GM12865 (cell line): ENCODE measurements around the gene VWA5B1.
"Not testable (repeated sequence)": the region's sequence is repeated elsewhere in the genome, so short reads cannot be mapped to it uniquely, and the experiment has no call there.

ENCODE experiments used
- DNase-seq: peaks from one replicate; pipeline ENCODE4 v3.0.0; 2010; ENCODE audit warnings: low read depth
- H3K4me3 ChIP-seq: 2 replicates; pipeline ENCODE4 v1.5.1; 2011; ENCODE audit warnings: mild to moderate bottlenecking, low read depth, low read length, control low read depth
- TF ChIP-seq, protein P1 (sequence below): IDR thresholded peaks from 2 replicates; pipeline ENCODE4 v1.5.1; 2011; ENCODE audit warnings: low read length, control low read depth, low read depth, inconsistent platforms; ENCODE audit not compliant: insufficient read depth; ENCODE audit errors: missing control alignments

The VWA5B1 gene

DNA sequence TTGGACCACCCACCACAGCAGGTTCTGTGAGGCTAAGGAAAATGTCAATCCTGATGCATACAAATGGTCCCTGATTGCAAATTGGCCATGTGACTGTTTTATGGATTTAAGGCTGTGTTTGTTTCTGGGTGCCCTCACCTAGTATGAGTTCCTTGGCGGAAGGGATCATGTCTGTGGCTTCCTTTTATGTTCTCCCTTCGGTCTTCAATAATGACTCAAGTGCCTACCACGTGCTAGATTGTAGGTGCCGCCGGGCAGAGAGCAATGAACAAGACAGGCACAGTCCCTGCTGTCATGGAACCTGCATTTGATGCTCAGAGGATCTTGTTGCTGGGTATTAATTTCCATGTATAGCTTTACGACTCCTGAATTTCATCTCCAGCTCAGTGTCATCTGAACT lies 9.8 kb upstream of the VWA5B1 start:
- TF ChIP-seq, protein P1, sequence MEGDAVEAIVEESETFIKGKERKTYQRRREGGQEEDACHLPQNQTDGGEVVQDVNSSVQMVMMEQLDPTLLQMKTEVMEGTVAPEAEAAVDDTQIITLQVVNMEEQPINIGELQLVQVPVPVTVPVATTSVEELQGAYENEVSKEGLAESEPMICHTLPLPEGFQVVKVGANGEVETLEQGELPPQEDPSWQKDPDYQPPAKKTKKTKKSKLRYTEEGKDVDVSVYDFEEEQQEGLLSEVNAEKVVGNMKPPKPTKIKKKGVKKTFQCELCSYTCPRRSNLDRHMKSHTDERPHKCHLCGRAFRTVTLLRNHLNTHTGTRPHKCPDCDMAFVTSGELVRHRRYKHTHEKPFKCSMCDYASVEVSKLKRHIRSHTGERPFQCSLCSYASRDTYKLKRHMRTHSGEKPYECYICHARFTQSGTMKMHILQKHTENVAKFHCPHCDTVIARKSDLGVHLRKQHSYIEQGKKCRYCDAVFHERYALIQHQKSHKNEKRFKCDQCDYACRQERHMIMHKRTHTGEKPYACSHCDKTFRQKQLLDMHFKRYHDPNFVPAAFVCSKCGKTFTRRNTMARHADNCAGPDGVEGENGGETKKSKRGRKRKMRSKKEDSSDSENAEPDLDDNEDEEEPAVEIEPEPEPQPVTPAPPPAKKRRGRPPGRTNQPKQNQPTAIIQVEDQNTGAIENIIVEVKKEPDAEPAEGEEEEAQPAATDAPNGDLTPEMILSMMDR, result no peak
- no peak for DNase-seq

DNA sequence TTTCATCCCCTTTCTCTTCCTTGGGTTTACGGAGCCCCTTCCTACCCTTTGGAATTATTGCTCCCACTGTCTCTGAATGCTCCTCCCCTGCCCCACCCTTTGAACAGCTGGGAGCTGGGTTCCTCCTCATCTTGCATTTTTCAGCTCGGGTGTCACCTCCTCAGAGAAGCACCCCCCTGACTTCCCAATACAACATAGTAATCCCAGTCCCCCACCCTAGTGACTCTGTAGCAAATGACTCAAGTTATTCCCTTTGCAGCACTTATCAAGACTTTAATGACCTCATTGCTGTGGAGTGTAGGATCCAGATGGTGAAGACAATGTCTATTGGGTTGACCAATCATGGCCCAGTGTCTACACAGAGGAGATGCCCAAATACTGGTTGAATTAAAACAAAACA lies 8.9 kb upstream of the VWA5B1 start:
- TF ChIP-seq, protein P1, result no peak
- H3K4me3 ChIP-seq, result no peak overlapping the region
- no peak for DNase-seq

More for the DNA sequence above, 9.8 kb upstream of the VWA5B1 start:
- H3K4me3 ChIP-seq, result no peak overlapping the region

DNA sequence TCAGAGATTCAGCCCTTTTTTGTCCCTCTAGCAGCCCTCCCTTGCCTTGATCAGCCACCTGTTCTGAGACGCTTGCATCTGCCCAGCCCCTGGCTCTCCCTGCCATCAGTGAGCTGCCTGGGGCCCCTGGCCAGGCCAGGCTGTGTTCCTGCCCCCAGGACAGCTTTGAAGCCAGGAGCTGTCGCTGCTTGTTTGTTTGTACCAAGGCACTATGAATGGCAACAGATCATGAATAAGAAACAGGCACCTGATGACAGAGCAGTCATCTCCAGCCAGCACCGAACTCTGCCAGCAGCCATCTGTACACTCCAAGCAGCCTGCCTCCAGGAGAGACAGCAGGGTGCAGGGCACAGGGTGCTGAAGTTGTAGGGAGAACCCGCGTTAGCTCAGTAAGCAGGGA lies 8.1 kb upstream of the VWA5B1 start:
- no peak overlapping the region for H3K4me3 ChIP-seq
- TF ChIP-seq, protein P1, result no peak
- DNase-seq, result no peak

DNA sequence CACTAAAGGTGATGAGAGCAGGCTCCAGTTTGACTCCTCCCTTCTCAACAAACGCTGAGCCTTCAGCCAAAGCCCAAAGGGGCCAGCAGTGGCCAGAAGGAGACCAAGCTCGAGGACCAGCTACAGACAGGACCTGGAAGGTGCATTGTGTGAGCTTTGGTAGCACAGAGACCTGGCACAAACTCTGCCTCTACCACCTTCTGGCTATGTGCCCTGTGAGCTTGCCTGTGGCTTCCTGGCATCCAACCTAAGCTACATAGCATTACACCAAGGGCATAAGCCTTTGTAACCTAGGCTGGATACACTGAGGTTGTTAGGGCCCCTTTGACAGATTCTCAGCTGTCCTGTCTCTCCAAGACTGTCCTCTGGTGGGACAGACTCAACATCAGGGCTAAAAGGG lies 6.6 kb upstream of the VWA5B1 start:
- TF ChIP-seq, protein P1, result no peak
- no peak overlapping the region for H3K4me3 ChIP-seq
- DNase-seq, result no peak

DNA sequence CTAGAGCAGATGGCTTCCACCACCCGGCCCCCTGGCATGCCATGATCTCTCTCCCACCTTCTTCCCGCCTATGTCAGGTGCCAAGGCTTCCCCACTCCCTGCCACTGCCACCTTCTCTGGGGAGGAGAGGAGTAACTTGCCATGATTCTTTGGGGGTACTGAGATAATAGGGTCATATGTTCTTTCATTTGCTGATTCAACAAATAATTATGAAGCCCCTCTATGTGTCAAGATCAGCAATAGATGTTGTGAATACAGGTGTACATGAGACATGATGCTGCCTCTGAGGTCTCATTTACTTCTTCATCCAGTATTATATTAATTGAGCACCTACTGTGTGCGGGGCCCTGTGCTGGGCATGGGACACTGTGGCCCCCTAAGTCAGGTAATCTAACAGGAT lies 6.0 kb upstream of the VWA5B1 start:
- TF ChIP-seq, protein P1, result no peak
- no peak overlapping the region for H3K4me3 ChIP-seq
- no peak for DNase-seq

DNA sequence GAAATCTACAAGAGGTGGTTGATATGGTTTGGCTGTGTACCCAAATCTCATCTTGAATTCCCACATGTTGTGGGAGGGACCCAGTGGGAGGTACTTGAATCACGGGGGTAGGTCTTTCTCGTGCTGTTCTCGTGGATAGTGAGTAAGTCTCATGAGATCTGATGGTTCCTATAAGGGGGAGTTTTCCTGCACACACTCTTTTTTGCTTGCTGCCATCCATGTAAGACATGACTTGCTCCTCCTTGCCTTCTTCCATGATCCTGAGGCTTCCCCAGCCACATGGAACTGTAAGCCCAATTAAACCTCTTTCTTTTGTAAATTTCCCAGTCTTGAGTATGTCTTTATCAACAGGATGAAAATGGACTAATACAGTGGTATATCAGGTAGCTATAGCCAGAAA lies 5.2 kb upstream of the VWA5B1 start:
- TF ChIP-seq, protein P1, result no peak
- H3K4me3 ChIP-seq, result no peak overlapping the region
- no peak for DNase-seq

DNA sequence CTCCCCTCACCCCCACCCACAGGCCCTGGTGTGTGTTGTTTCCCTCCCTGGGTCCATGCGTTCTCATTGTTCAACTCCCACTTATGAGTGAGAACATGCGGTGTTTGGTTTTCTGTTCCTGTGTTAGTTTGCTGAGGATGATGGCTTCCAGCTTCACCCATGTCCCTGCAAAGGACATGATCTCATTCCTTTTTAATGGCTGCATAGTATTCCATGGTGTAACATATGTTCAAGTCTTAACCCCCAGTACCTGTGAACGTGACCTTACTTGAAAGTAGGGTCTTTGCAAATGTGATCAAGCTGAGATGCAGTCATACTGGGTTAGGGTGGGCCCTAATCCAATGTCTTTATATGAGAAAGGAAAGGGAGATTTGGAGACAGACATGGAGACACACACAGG lies 3.0 kb upstream of the VWA5B1 start:
- DNase-seq, H3K4me3 ChIP-seq: not testable (repeated sequence)

DNA sequence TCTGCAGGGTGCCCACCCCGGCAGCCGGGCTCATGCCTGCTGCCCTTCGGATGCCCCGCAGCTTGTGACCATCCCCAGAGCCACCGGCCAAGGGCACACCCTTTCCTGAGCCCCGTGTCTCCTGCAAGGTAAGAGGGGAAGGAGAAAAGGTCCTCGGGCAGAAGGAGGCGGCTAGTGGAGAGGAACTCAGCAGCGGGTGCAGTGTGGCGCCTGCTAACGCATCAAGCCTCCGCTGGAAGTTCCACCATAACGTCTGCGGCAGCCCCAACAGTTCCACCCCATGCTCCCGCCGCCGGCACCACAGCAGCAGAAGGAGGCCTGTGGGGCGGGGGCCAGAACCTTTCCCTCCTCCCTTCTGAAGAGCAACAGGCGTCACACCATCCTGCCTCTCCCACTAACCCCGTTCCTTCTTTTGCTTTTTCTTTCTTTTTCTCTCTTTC lies 990 bp downstream of the VWA5B1 start:
- H3K4me3 ChIP-seq, result no peak overlapping the region
- TF ChIP-seq, protein P1, result no peak
- no peak for DNase-seq
